IMR-90 (cell line): ENCODE measurements around the gene MACC1. TPM values are rescaled to one million over a fixed set of nuclear protein-coding genes. Genes with fewer than 3 reads are reported as not detected.

ENCODE experiments used
- ATAC-seq: fragments of 200-7000 bp; cut with Tn5 transposase; 2 replicates; pipeline ENCODE4 v1.9.1; 2020; ENCODE audit warnings: low read depth, mild to moderate bottlenecking, moderate library complexity
- BruUV-seq: library from RNA; stranded (reverse); fragments of 400-500 nt; replicated peaks from 2 replicates; lab custom pipeline; 2021; lab: Mats Ljungman, UMichigan
- CTCF ChIA-PET: fragments of 300-600 bp; formaldehyde crosslinking; extraction: SDS; loops from one replicate; lab custom pipeline; 2021; ENCODE audit warnings: antibody characterized with exemption; lab: Yijun Ruan, JAX
- POLR2A ChIA-PET: fragments of 300-600 bp; sonication (Branson Sonifier 250); formaldehyde crosslinking; loops from one replicate; lab custom pipeline; 2022; ENCODE audit warnings: antibody characterized with exemption; ENCODE audit not compliant: unreplicated experiment; lab: Charles Lee
- DNase-seq: peaks from one replicate; pipeline ENCODE4 v3.0.0; 2013
- H2AFZ ChIP-seq: replicated peaks from 2 replicates; pipeline ENCODE3; 2013; ENCODE audit warnings: low read length, mild to moderate bottlenecking; ENCODE audit not compliant: poor library complexity
- H2AK5ac ChIP-seq: 2 replicates; pipeline ENCODE4 v1.6.1; 2013; ENCODE audit warnings: low read depth, low read length, inconsistent platforms
- H2AK9ac ChIP-seq: replicated peaks from 2 replicates; pipeline ENCODE3; 2013; ENCODE audit warnings: mild to moderate bottlenecking, low read depth, low read length, moderate library complexity; ENCODE audit not compliant: poor library complexity
- H2BK120ac ChIP-seq: 2 replicates; pipeline ENCODE4 v1.6.1; 2013; ENCODE audit warnings: low read depth, low read length, inconsistent platforms
- H2BK15ac ChIP-seq: 3 replicates; pipeline ENCODE4 v1.6.1; 2013; ENCODE audit warnings: low read depth, low read length, inconsistent platforms
- H2BK20ac ChIP-seq: 2 replicates; pipeline ENCODE4 v1.6.1; 2013; ENCODE audit warnings: low read depth, mild to moderate bottlenecking, inconsistent platforms, low read length, moderate library complexity
- H2BK5ac ChIP-seq: 2 replicates; pipeline ENCODE4 v1.6.1; 2013; ENCODE audit warnings: mild to moderate bottlenecking, low read depth, low read length, inconsistent platforms; ENCODE audit not compliant: poor library complexity, severe bottlenecking
- H3K14ac ChIP-seq: replicated peaks from 2 replicates; pipeline ENCODE4 v1.6.1; 2013; ENCODE audit warnings: low read depth, low read length, inconsistent platforms
- H3K18ac ChIP-seq: 2 replicates; pipeline ENCODE4 v1.6.1; 2013; ENCODE audit warnings: low read depth, low read length, control low read depth
- H3K23ac ChIP-seq: 2 replicates; pipeline ENCODE4 v1.6.1; 2013; ENCODE audit warnings: low read depth, low read length, inconsistent platforms
- H3K27ac ChIP-seq: 2 replicates; pipeline ENCODE4 v1.5.1; 2013; ENCODE audit warnings: mild to moderate bottlenecking, control low read depth, low read length; ENCODE audit not compliant: insufficient read depth
- H3K27me3 ChIP-seq: 2 replicates; pipeline ENCODE4 v1.6.1; 2013; ENCODE audit warnings: low read length; ENCODE audit not compliant: control insufficient read depth, insufficient read depth
- H3K36me3 ChIP-seq: 2 replicates; pipeline ENCODE4 v1.6.1; 2013; ENCODE audit warnings: low read length, mixed read lengths; ENCODE audit not compliant: control insufficient read depth, insufficient read depth
- H3K4ac ChIP-seq: 2 replicates; pipeline ENCODE4 v1.6.1; 2013; ENCODE audit warnings: low read depth, low read length, inconsistent platforms
- H3K4me1 ChIP-seq: 2 replicates; pipeline ENCODE4 v1.6.1; 2013; ENCODE audit warnings: low read length, mixed read lengths; ENCODE audit not compliant: control insufficient read depth, insufficient read depth
- H3K4me2 ChIP-seq: 2 replicates; pipeline ENCODE4 v1.6.1; 2013; ENCODE audit warnings: low read depth, mild to moderate bottlenecking, control low read depth, low read length, moderate library complexity
- H3K4me3 ChIP-seq: 2 replicates; pipeline ENCODE4 v1.5.1; 2013; ENCODE audit warnings: low read depth, mild to moderate bottlenecking, control low read depth, low read length, moderate library complexity; ENCODE audit not compliant: insufficient read depth
- H3K56ac ChIP-seq: 2 replicates; pipeline ENCODE4 v1.6.1; 2013; ENCODE audit warnings: low read length, inconsistent platforms; ENCODE audit not compliant: insufficient read depth; ENCODE audit errors: extremely low read depth
- H3K79me1 ChIP-seq, 2 experiments: 2 replicates each; pipeline ENCODE4 v1.6.1; 2013; ENCODE audit warnings: low read length in 2 of 2, inconsistent platforms in 1 of 2, low read depth in 1 of 2
- H3K9ac ChIP-seq: 2 replicates; pipeline ENCODE4 v1.6.1; 2013; ENCODE audit warnings: low read depth, low read length, control low read depth
- H3K9me1 ChIP-seq: 2 replicates; pipeline ENCODE4 v1.6.1; 2013; ENCODE audit warnings: low read length, inconsistent platforms; ENCODE audit not compliant: insufficient read depth
- H3K9me3 ChIP-seq: 2 replicates; pipeline ENCODE4 v1.6.1; 2013; ENCODE audit warnings: low read length; ENCODE audit not compliant: control insufficient read depth, insufficient read depth
- H4K20me1 ChIP-seq: 2 replicates; pipeline ENCODE4 v1.6.1; 2013; ENCODE audit warnings: low read length, inconsistent platforms; ENCODE audit not compliant: insufficient read depth
- H4K5ac ChIP-seq: 2 replicates; pipeline ENCODE4 v1.6.1; 2013; ENCODE audit warnings: mild to moderate bottlenecking, low read depth, low read length, control low read depth
- H4K8ac ChIP-seq, 2 experiments: 2 replicates each; pipeline ENCODE4 v1.6.1; 2013; ENCODE audit warnings: low read depth in 2 of 2, low read length in 2 of 2, control low read depth in 1 of 2, inconsistent platforms in 1 of 2
- H4K91ac ChIP-seq: 2 replicates; pipeline ENCODE4 v1.6.1; 2013; ENCODE audit warnings: low read depth, low read length, inconsistent platforms; ENCODE audit not compliant: insufficient read depth
- BHLHE40 ChIP-seq: fragments of 150-350 bp; IDR thresholded peaks from 2 replicates; pipeline ENCODE4 v1.6.1; 2016; ENCODE audit warnings: mild to moderate bottlenecking, low read depth, low read length
- CEBPB ChIP-seq: IDR thresholded peaks from 2 replicates; pipeline ENCODE4 v1.6.1; 2012; ENCODE audit warnings: low read depth, low read length, improper control_type of control experiment
- CHD1 ChIP-seq: IDR thresholded peaks from 2 replicates; pipeline ENCODE4 v1.6.1; 2012; ENCODE audit warnings: low read depth, low read length, improper control_type of control experiment
- FOS ChIP-seq: fragments of 150-350 bp; IDR thresholded peaks from 2 replicates; pipeline ENCODE4 v1.6.1; 2016; ENCODE audit warnings: low read depth, low read length
- MAFK ChIP-seq: IDR thresholded peaks from 2 replicates; pipeline ENCODE4 v1.6.1; 2012; ENCODE audit warnings: low read depth, low read length, improper control_type of control experiment
- MAZ ChIP-seq: IDR thresholded peaks from 2 replicates; pipeline ENCODE4 v1.6.1; 2012; ENCODE audit warnings: low read depth, mild to moderate bottlenecking, low read length, improper control_type of control experiment, moderate library complexity, borderline replicate concordance
- MXI1 ChIP-seq: IDR thresholded peaks from 2 replicates; pipeline ENCODE4 v1.6.1; 2012; ENCODE audit warnings: low read depth, mild to moderate bottlenecking, low read length, moderate library complexity, borderline replicate concordance
- NFE2L2 ChIP-seq: fragments of 150-350 bp; IDR thresholded peaks from 2 replicates; pipeline ENCODE4 v1.6.1; 2016; ENCODE audit warnings: low read depth, mild to moderate bottlenecking, low read length
- RAD21 ChIP-seq: IDR thresholded peaks from 2 replicates; pipeline ENCODE4 v1.6.1; 2012; ENCODE audit warnings: low read length, improper control_type of control experiment
- RCOR1 ChIP-seq: IDR thresholded peaks from 2 replicates; pipeline ENCODE4 v1.6.1; 2012; ENCODE audit warnings: mild to moderate bottlenecking, low read length, improper control_type of control experiment; ENCODE audit not compliant: insufficient replicate concordance
- RFX5 ChIP-seq: IDR thresholded peaks from 2 replicates; pipeline ENCODE4 v1.8.0; 2012; ENCODE audit warnings: low read depth, mild to moderate bottlenecking, low read length, moderate library complexity
- SMC3 ChIP-seq: fragments of 150-350 bp; IDR thresholded peaks from 2 replicates; pipeline ENCODE4 v1.6.1; 2016; ENCODE audit warnings: low read depth, mild to moderate bottlenecking, antibody characterized with exemption, low read length, moderate library complexity
- WGBS, 2 experiments: methylation state at CpG; one replicate each; pipeline versions ENCODE4 v1.1.5 to v1.1.7; 2013; ENCODE audit warnings: missing lambda C conversion rate in 2 of 2; ENCODE audit not compliant: insufficient read length in 1 of 2; ENCODE audit errors: extremely low coverage in 2 of 2; 5-methylcytosine and 5-hydroxymethylcytosine counted together
- dilution Hi-C: fragments of 300-500 bp; cut with HindIII; formaldehyde crosslinking; loops from one replicate; pipeline ENCODE4 v1.14.3; 2018; ENCODE audit warnings: low sequenced_read_pairs; ENCODE audit not compliant: unreplicated experiment
- in situ Hi-C: fragments of 300-500 bp; cut with MboI; formaldehyde crosslinking; loops from 3 replicates; pipeline ENCODE4 v1.14.3; 2019; ENCODE audit warnings: low sequenced_read_pairs, inconsistent platforms, mixed read lengths
- intact Hi-C: fragments of 100-400 bp; cut with micrococcal nuclease; formaldehyde crosslinking; loops from 2 replicates; pipeline ENCODE4 v1.10.0; 2022
- polyA plus RNA-seq, 3 experiments: library from polyadenylated mRNA; depleted of rRNA; stranded (reverse); fragments of >200 nt; gene quantifications; 2 replicates each; pipeline ENCODE4 v1.2.3, GENCODE V29; 2012; ENCODE audit warnings: low replicate concordance in 1 of 3
- total RNA-seq: library from RNA; depleted of rRNA; stranded (reverse); fragments of >200 nt; gene quantifications from 2 replicates; pipeline ENCODE4 v1.2.3, GENCODE V29; 2012
- TF ChIP-seq, protein P1 (sequence below): fragments of 150-350 bp; IDR thresholded peaks from 2 replicates; pipeline ENCODE4 v1.6.1; 2016; ENCODE audit warnings: low read depth, mild to moderate bottlenecking, low read length, moderate library complexity, borderline replicate concordance
- TF ChIP-seq, protein P2 (sequence below): fragments of 150-350 bp; IDR thresholded peaks from 2 replicates; pipeline ENCODE4 v1.6.1; 2017; ENCODE audit warnings: mild to moderate bottlenecking, antibody characterized with exemption, low read length, low read depth
- TF ChIP-seq, protein P3 (sequence below): conservative IDR thresholded peaks from 2 replicates; pipeline ENCODE4 v1.5.1; 2012; ENCODE audit warnings: mild to moderate bottlenecking, low read depth, low read length, improper control_type of control experiment

Gene MACC1
- total and polyA plus RNA-seq, 2 of the 4 experiments (the other 2 are of a cell fraction): under 0.01 TPM; not detected in 1

DNA sequence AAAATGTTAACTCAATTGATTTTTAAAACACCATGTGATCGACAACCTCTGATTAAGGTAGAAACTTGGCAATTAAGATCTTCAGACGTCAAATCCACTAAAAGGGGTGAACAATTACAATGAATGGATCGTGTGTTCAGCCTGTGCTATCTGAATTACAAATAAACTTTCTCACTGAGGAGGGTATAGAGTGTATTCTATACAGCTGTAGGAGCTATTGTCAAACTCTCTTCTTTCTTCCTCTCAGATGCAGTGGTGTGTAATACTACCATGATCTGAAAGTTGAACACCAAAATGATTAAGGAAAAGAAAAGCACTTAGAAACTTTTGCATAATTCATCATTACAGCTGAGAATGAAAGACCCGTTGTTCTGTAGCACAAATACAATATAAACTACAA lies 32.2 kb upstream of the MACC1 start:
- Histone ChIP-seq H3K9me3 (no peaks in the 10 kb centered on the region), H3K18ac (no peak overlapping the region), H3K4me3 (no peak overlapping the region), H2AK9ac (no peak overlapping the region), H4K5ac (no peak overlapping the region), H3K4ac (no peak overlapping the region), H3K4me1 (0 out of 2 replicates have a peak, but pooled peaks cover 2% of the 10 kb centered on the region), H3K4me2 (no peak overlapping the region), H2BK5ac (no peak overlapping the region), H2BK15ac (no peak overlapping the region), H2BK20ac (no peak overlapping the region), H3K36me3 (no peaks in the 10 kb centered on the region), H3K27ac (no peak overlapping the region), H3K14ac (no peak overlapping the region), H4K91ac (no peak overlapping the region), H3K9ac (no peak overlapping the region), H3K9me1 (no peaks in the 10 kb centered on the region), H2AFZ (no peak overlapping the region), H3K56ac (no peak overlapping the region), H3K27me3 (no peaks in the 10 kb centered on the region), H2BK120ac (no peak overlapping the region), H3K23ac (no peak overlapping the region), H3K79me1 (no peaks in the 10 kb centered on the region), H4K8ac (no peak overlapping the region), H4K20me1 (no peaks in the 10 kb centered on the region), H2AK5ac (no peak overlapping the region)
- dilution Hi-C loops (no loop called here), in situ Hi-C loops (no loop called here), intact Hi-C loops (no loop called here)
- ChIA-PET CTCF (no interaction called here), POLR2A (no interaction called here)
- TF ChIP-seq, protein P1, sequence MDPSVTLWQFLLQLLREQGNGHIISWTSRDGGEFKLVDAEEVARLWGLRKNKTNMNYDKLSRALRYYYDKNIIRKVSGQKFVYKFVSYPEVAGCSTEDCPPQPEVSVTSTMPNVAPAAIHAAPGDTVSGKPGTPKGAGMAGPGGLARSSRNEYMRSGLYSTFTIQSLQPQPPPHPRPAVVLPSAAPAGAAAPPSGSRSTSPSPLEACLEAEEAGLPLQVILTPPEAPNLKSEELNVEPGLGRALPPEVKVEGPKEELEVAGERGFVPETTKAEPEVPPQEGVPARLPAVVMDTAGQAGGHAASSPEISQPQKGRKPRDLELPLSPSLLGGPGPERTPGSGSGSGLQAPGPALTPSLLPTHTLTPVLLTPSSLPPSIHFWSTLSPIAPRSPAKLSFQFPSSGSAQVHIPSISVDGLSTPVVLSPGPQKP: no peak
- no peak for TF ChIP-seq CEBPB
- TF ChIP-seq, protein P2, sequence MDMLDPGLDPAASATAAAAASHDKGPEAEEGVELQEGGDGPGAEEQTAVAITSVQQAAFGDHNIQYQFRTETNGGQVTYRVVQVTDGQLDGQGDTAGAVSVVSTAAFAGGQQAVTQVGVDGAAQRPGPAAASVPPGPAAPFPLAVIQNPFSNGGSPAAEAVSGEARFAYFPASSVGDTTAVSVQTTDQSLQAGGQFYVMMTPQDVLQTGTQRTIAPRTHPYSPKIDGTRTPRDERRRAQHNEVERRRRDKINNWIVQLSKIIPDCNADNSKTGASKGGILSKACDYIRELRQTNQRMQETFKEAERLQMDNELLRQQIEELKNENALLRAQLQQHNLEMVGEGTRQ: no peak
- TF ChIP-seq BHLHE40: no peak
- TF ChIP-seq RAD21: no peak
- TF ChIP-seq NFE2L2: no peak
- no peak for TF ChIP-seq RCOR1
- no peak for TF ChIP-seq MAZ
- TF ChIP-seq MAFK: no peak
- TF ChIP-seq CHD1: no peak
- TF ChIP-seq, protein P3, sequence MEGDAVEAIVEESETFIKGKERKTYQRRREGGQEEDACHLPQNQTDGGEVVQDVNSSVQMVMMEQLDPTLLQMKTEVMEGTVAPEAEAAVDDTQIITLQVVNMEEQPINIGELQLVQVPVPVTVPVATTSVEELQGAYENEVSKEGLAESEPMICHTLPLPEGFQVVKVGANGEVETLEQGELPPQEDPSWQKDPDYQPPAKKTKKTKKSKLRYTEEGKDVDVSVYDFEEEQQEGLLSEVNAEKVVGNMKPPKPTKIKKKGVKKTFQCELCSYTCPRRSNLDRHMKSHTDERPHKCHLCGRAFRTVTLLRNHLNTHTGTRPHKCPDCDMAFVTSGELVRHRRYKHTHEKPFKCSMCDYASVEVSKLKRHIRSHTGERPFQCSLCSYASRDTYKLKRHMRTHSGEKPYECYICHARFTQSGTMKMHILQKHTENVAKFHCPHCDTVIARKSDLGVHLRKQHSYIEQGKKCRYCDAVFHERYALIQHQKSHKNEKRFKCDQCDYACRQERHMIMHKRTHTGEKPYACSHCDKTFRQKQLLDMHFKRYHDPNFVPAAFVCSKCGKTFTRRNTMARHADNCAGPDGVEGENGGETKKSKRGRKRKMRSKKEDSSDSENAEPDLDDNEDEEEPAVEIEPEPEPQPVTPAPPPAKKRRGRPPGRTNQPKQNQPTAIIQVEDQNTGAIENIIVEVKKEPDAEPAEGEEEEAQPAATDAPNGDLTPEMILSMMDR: no peak
- no peak for TF ChIP-seq SMC3
- TF ChIP-seq RFX5: no peak
- TF ChIP-seq MXI1: no peak
- no peak for TF ChIP-seq FOS
- DNase-seq: no peak
- no CpG with 5 or more reads among the region's 4 CpGs for WGBS, 2 experiments
- BruUV-seq: no TSS peak
- ATAC-seq: no peak
